HepG2 (cell line): Measurements from ENCODE around the gene NUDT17. TPM values are rescaled to one million over a fixed set of nuclear protein-coding genes. Genes with fewer than 3 reads are reported as not detected.

Source experiments
- CSRNP2 ChIP-seq: sonication (generic); formaldehyde crosslinking; conservative IDR thresholded peaks from 2 replicates; pipeline ENCODE4 v1.8.0; 2022; ENCODE audit warnings: low read depth, missing genetic modification reagents
- EED ChIP-seq: sonication (generic); formaldehyde crosslinking; IDR thresholded peaks from 2 replicates; pipeline ENCODE4 v1.5.0; 2020; ENCODE audit warnings: mild to moderate bottlenecking, missing genetic modification reagents
- ETV5 ChIP-seq: IDR thresholded peaks from 2 replicates; pipeline ENCODE4 v1.6.1; 2018; ENCODE audit warnings: missing biosample characterization, missing genetic modification reagents, inconsistent platforms, borderline replicate concordance
- FUBP1 ChIP-seq: sonication (generic); formaldehyde crosslinking; IDR thresholded peaks from 2 replicates; pipeline ENCODE4 v1.5.1; 2020; ENCODE audit warnings: missing genetic modification reagents, mild to moderate bottlenecking, borderline replicate concordance
- HNRNPL ChIP-seq: fragments of 200-400 bp; formaldehyde crosslinking; IDR thresholded peaks from 2 replicates; pipeline ENCODE4 v1.6.1; 2017; ENCODE audit warnings: mild to moderate bottlenecking, low read depth, low read length
- KLF16 ChIP-seq, 2 experiments: sonication (generic) in 1 of 2; formaldehyde crosslinking in 1 of 2; IDR thresholded peaks; 2 replicates each; pipeline versions ENCODE4 v1.6.1 to v1.8.0; 2016 to 2023; ENCODE audit warnings: missing genetic modification reagents in 2 of 2, missing compliant biosample characterization in 1 of 2
- MIER2 ChIP-seq: IDR thresholded peaks from 2 replicates; pipeline ENCODE4 v1.6.1; 2016; ENCODE audit warnings: missing biosample characterization, missing genetic modification reagents
- NFRKB ChIP-seq: fragments of 450-650 bp; IDR thresholded peaks from 2 replicates; pipeline ENCODE4 v1.6.1; 2017
- PLSCR1 ChIP-seq: sonication (generic); formaldehyde crosslinking; IDR thresholded peaks from 2 replicates; pipeline ENCODE4 v1.5.0; 2020; ENCODE audit warnings: missing genetic modification reagents, mild to moderate bottlenecking, borderline replicate concordance
- TMF1 ChIP-seq: sonication (generic); formaldehyde crosslinking; IDR thresholded peaks from 2 replicates; pipeline ENCODE4 v1.8.1; 2022; ENCODE audit warnings: low read depth, missing genetic modification reagents
- ZNF260 ChIP-seq: sonication (generic); formaldehyde crosslinking; IDR thresholded peaks from 2 replicates; pipeline ENCODE4 v1.4.0; 2020; ENCODE audit warnings: missing genetic modification reagents, low read depth, mild to moderate bottlenecking, borderline replicate concordance
- ZNF614 ChIP-seq: IDR thresholded peaks from 2 replicates; pipeline ENCODE4 v1.6.1; 2018; ENCODE audit warnings: missing biosample characterization, missing genetic modification reagents, inconsistent platforms, borderline replicate concordance
- ZNF616 ChIP-seq: sonication (generic); formaldehyde crosslinking; IDR thresholded peaks from 2 replicates; pipeline ENCODE4 v1.5.0; 2020; ENCODE audit warnings: low read depth, mild to moderate bottlenecking, missing genetic modification reagents
- ZNF646 ChIP-seq: sonication (generic); formaldehyde crosslinking; IDR thresholded peaks from 2 replicates; pipeline ENCODE4 v1.9.0; 2021; ENCODE audit warnings: mild to moderate bottlenecking, missing genetic modification reagents
- polyA plus RNA-seq, 8 experiments: library from polyadenylated mRNA; depleted of rRNA in 3 of 8; stranded (reverse) in 7 of 8; unstranded in 1 of 8; fragments of >200 nt; fragmentation: Illumina TruSeq in 4 of 8; extraction: Trizol in 4 of 8; gene quantifications; 2 replicates each; pipeline versions ENCODE4 v1.2.1 to v1.2.3, GENCODE V29; 2011 to 2016; ENCODE audit warnings: low read depth in 4 of 8, missing spikeins in 1 of 8, mixed read lengths in 1 of 8; ENCODE audit not compliant: insufficient read depth in 1 of 8
- total RNA-seq, 5 experiments: library from RNA; depleted of rRNA; stranded (reverse); fragments of >200 nt; fragmentation: Illumina TruSeq; extraction: Trizol; gene quantifications; 2 replicates each; pipeline ENCODE4 v1.2.3, GENCODE V29; 2016; ENCODE audit warnings: low read depth in 1 of 5

Gene NUDT17
- total and polyA plus RNA-seq, 2 of the 13 experiments (the other 11 are each of a cell fraction or from before 2014, with no cell fraction given): 2.6 to 5.8 TPM

GRCh38 chr1:145823565-145824498 lies 21.6 kb upstream of the NUDT17 start, which contains the start of the genes POLR3C and RNF115 (continued):
- no peak for TF ChIP-seq ZNF646 (CRISPR knock-in tag)
- TF ChIP-seq ZNF260 (CRISPR knock-in tag): no peak
- peak; percentile 74 for TF ChIP-seq ETV5 (CRISPR knock-in tag)
- peak; percentile 38; the same call in 1 of the 2 replicates for TF ChIP-seq TMF1 (CRISPR knock-in tag)
- no peak for TF ChIP-seq HNRNPL
- TF ChIP-seq KLF16 (CRISPR knock-in tag; IDR thresholded peaks at IDR 0.05): peak in 1 of 2 experiments; percentile 91; a peak in 2 of 4 replicates
- peak; percentile 52; the same call in 1 of the 2 replicates for TF ChIP-seq MIER2
- TF ChIP-seq FUBP1 (CRISPR knock-in tag): no peak
- TF ChIP-seq EED: peak; percentile 64; the same call in 1 of the 2 replicates
- no peak for TF ChIP-seq CSRNP2 (CRISPR knock-in tag)
- no peak for TF ChIP-seq NFRKB
- no peak for TF ChIP-seq PLSCR1 (CRISPR knock-in tag)
- 0 out of 2 replicates have a peak, but pooled peaks have one; percentile 45 for TF ChIP-seq ZNF616 (CRISPR knock-in tag)
- TF ChIP-seq ZNF614: peak; percentile 93; the same call in 1 of the 2 replicates
